SU-DHL-6 (cell line): ENCODE measurements around the gene ZFP36L2.

ENCODE experiments used
- EZH2phosphoT487 ChIP-seq: fragments of 200-600 bp; sonication (generic), shearing (Covaris generic); conservative IDR thresholded peaks from 2 replicates; pipeline ENCODE4 v1.6.1; 2018; ENCODE audit warnings: mild to moderate bottlenecking, antibody characterized with exemption, low read length, moderate library complexity, mixed read lengths
- TF ChIP-seq, protein P1 (sequence below): fragments of 200-600 bp; sonication (generic); IDR thresholded peaks from one replicate; pipeline ENCODE4 v1.5.1; 2017; ENCODE audit warnings: antibody characterized with exemption, mild to moderate bottlenecking, low read length, moderate library complexity; ENCODE audit not compliant: insufficient read depth, poor library complexity, severe bottlenecking

DNA sequence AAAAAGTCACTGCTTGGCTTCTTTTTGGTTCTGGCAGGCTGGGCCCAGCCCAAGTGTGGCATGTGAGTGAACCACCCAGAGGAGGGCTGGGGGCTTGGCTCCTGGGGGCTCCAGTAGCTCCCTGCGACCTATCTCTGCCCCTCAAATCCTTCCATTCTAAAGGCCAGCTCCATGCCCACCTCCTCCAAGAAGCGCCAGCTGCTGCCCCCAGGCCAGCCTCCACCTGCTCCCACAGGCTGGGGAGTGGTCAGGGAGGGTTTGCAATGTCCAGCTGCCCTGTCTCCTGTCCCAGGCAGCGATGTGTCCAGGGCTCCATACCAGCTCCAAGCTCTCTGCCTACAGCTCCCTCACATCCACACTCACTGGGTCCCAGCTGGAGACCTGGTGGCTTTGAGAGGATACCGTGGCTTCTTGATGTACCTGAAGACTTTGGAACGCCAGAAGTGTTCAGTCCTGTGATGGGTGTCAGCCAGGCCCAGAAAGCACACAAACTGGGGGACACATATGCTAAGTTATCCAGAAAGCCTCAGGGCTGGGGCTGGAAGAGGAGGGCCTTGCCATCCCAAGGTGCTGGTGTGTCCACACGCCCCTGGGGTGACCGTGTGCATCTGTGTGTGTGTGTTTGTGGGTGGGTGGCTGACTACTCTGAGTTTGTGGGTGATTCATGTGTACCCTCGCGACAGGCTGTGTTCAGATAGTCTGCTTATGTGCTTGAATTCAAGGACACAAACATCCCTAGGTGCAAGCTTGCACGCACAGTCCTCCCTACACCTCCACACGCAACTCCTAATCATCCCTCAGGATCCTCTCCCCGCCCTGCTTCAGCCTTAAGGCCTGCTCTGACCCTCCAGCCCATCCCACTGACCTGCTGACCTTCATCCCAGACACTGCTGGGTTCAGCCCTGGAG is 33.4 kb downstream of the ZFP36L2 start:
- TF ChIP-seq, protein P1, sequence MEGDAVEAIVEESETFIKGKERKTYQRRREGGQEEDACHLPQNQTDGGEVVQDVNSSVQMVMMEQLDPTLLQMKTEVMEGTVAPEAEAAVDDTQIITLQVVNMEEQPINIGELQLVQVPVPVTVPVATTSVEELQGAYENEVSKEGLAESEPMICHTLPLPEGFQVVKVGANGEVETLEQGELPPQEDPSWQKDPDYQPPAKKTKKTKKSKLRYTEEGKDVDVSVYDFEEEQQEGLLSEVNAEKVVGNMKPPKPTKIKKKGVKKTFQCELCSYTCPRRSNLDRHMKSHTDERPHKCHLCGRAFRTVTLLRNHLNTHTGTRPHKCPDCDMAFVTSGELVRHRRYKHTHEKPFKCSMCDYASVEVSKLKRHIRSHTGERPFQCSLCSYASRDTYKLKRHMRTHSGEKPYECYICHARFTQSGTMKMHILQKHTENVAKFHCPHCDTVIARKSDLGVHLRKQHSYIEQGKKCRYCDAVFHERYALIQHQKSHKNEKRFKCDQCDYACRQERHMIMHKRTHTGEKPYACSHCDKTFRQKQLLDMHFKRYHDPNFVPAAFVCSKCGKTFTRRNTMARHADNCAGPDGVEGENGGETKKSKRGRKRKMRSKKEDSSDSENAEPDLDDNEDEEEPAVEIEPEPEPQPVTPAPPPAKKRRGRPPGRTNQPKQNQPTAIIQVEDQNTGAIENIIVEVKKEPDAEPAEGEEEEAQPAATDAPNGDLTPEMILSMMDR, result no peak
- TF ChIP-seq EZH2phosphoT487, result no peak
